Trophoblast cell (in vitro differentiated cells and primary cell): Measurements from ENCODE around the gene MUC15.
A peak's percentile ranks its signal among the peaks of the same experiment; 100 is the strongest.
"Not testable (repeated sequence)": the region's sequence is repeated elsewhere in the genome, so short reads cannot be mapped to it uniquely, and the experiment has no call there.

ENCODE experiments used
- DNase-seq, 2 donors: peaks; one replicate each; pipeline ENCODE4 v3.0.0-alpha.2; 2016
- H2AFZ ChIP-seq: 2 replicates; pipeline ENCODE4 v1.6.1; 2013; ENCODE audit warnings: low read length, moderate library complexity, mild to moderate bottlenecking; ENCODE audit not compliant: insufficient read depth, poor library complexity
- H2AK5ac ChIP-seq: 2 replicates; pipeline ENCODE4 v1.6.1; 2013; ENCODE audit warnings: mild to moderate bottlenecking, low read length
- H2BK120ac ChIP-seq: 2 replicates; pipeline ENCODE4 v1.6.1; 2013; ENCODE audit warnings: low read length, mild to moderate bottlenecking, moderate library complexity; ENCODE audit not compliant: insufficient read depth, poor library complexity
- H2BK12ac ChIP-seq: 2 replicates; pipeline ENCODE4 v1.6.1; 2013; ENCODE audit warnings: mild to moderate bottlenecking, low read length, moderate library complexity
- H2BK5ac ChIP-seq: 2 replicates; pipeline ENCODE4 v1.6.1; 2013; ENCODE audit warnings: low read length, low read depth, moderate library complexity, mild to moderate bottlenecking; ENCODE audit not compliant: poor library complexity
- H3K14ac ChIP-seq: 2 replicates; pipeline ENCODE4 v1.6.1; 2013; ENCODE audit warnings: mild to moderate bottlenecking, low read length
- H3K18ac ChIP-seq: 2 replicates; pipeline ENCODE4 v1.6.1; 2013; ENCODE audit warnings: mild to moderate bottlenecking, low read length
- H3K23ac ChIP-seq: 2 replicates; pipeline ENCODE4 v1.6.1; 2013; ENCODE audit warnings: low read length
- H3K27ac ChIP-seq: 2 replicates; pipeline ENCODE4 v1.5.1; 2013; ENCODE audit warnings: low read depth, mild to moderate bottlenecking, inconsistent platforms, low read length, moderate library complexity
- H3K27me3 ChIP-seq: 2 replicates; pipeline ENCODE4 v1.6.1; 2013; ENCODE audit warnings: inconsistent platforms, mild to moderate bottlenecking, low read length, moderate library complexity; ENCODE audit not compliant: insufficient read depth
- H3K36me3 ChIP-seq, 2 experiments: 1 replicate in 1 of 2; 2 replicates in 1 of 2; pipeline ENCODE4 v1.6.1; 2013; ENCODE audit warnings: low read length in 2 of 2, mild to moderate bottlenecking in 2 of 2, moderate library complexity in 1 of 2; ENCODE audit not compliant: insufficient read depth in 2 of 2, control insufficient read depth in 1 of 2
- H3K4ac ChIP-seq: 2 replicates; pipeline ENCODE4 v1.6.1; 2013; ENCODE audit warnings: low read depth, mild to moderate bottlenecking, low read length, moderate library complexity
- H3K4me1 ChIP-seq, 2 experiments: 1 replicate in 1 of 2; 2 replicates in 1 of 2; pipeline ENCODE4 v1.6.1; 2013; ENCODE audit warnings: low read length in 2 of 2, mild to moderate bottlenecking in 2 of 2, moderate library complexity in 1 of 2; ENCODE audit not compliant: insufficient read depth in 2 of 2, control insufficient read depth in 1 of 2
- H3K4me2 ChIP-seq: 2 replicates; pipeline ENCODE4 v1.6.1; 2013; ENCODE audit warnings: inconsistent platforms, mild to moderate bottlenecking, low read length, moderate library complexity
- H3K4me3 ChIP-seq: 2 replicates; pipeline ENCODE4 v1.5.1; 2013; ENCODE audit warnings: mild to moderate bottlenecking, low read depth, low read length, inconsistent platforms
- H3K79me1 ChIP-seq: one replicate; pipeline ENCODE4 v1.6.1; 2013; ENCODE audit warnings: low read length
- H3K79me2 ChIP-seq: 2 replicates; pipeline ENCODE4 v1.6.1; 2013; ENCODE audit warnings: low read length, mild to moderate bottlenecking; ENCODE audit not compliant: control insufficient read depth, insufficient read depth, poor library complexity
- H3K9ac ChIP-seq: 2 replicates; pipeline ENCODE4 v1.6.1; 2013; ENCODE audit warnings: mild to moderate bottlenecking, low read length
- H3K9me3 ChIP-seq: 2 replicates; pipeline ENCODE4 v1.6.1; 2013; ENCODE audit warnings: low read depth, mild to moderate bottlenecking, control low read depth, inconsistent platforms, low read length; ENCODE audit not compliant: insufficient read depth
- H4K12ac ChIP-seq: 2 replicates; pipeline ENCODE4 v1.6.1; 2013; ENCODE audit warnings: low read depth, mild to moderate bottlenecking, low read length, moderate library complexity
- H4K8ac ChIP-seq: 2 replicates; pipeline ENCODE4 v1.6.1; 2013; ENCODE audit warnings: low read depth, mild to moderate bottlenecking, low read length, moderate library complexity
- H4K91ac ChIP-seq: one replicate; pipeline ENCODE4 v1.6.1; 2013; ENCODE audit warnings: low read depth, mild to moderate bottlenecking, low read length, moderate library complexity
- WGBS: extraction: QIAGEN DNeasy Blood & Tissue Kit; methylation state at CpG from one replicate; pipeline ENCODE4 v1.1.7; 2013; ENCODE audit warnings: missing lambda C conversion rate; ENCODE audit not compliant: insufficient read length, insufficient coverage; ENCODE audit errors: extremely low coverage; 5-methylcytosine and 5-hydroxymethylcytosine counted together

The MUC15 gene

GRCh38 chr11:26599425-26599824 lies 27.4 kb upstream of the MUC15 start:
- H3K9me3 ChIP-seq: no peaks in the 10 kb centered on the region
- H3K79me1 ChIP-seq: no peaks in the 10 kb centered on the region
- no peak overlapping the region for H2AK5ac ChIP-seq
- no peak overlapping the region for H4K91ac ChIP-seq
- no peak overlapping the region for H3K14ac ChIP-seq
- H3K36me3 ChIP-seq: no peaks in the 10 kb centered on the region
- no peak overlapping the region for H4K8ac ChIP-seq
- H3K18ac ChIP-seq: no peak overlapping the region
- H3K23ac ChIP-seq: no peak overlapping the region
- no peak overlapping the region for H3K27ac ChIP-seq
- no peak overlapping the region for H2BK5ac ChIP-seq
- no peaks in the 10 kb centered on the region for H3K4me1 ChIP-seq
- H3K27me3 ChIP-seq: no peaks in the 10 kb centered on the region
- H2BK120ac ChIP-seq: no peak overlapping the region
- H4K12ac ChIP-seq: no peak overlapping the region
- H3K4ac ChIP-seq: no peak overlapping the region
- no peak overlapping the region for H3K9ac ChIP-seq
- no CpG with 5 or more reads among the region's 2 CpGs for WGBS
- no peak overlapping the region for H3K4me2 ChIP-seq
- H2BK12ac ChIP-seq: no peak overlapping the region
- no peak overlapping the region for H3K4me3 ChIP-seq
- H3K79me2 ChIP-seq: no peaks in the 10 kb centered on the region
- no peak overlapping the region for H2AFZ ChIP-seq
- peak; percentile 69 to 92 for DNase-seq

GRCh38 chr11:26597899-26598298 lies 25.8 kb upstream of the MUC15 start:
- no peak overlapping the region for H4K91ac ChIP-seq
- no peak overlapping the region for H3K9ac ChIP-seq
- H2BK12ac ChIP-seq: no peak overlapping the region
- H3K23ac ChIP-seq: no peak overlapping the region
- H3K18ac ChIP-seq: no peak overlapping the region
- no peak overlapping the region for H3K4me2 ChIP-seq
- H2BK5ac ChIP-seq: no peak overlapping the region
- DNase-seq: no peak
- H3K27me3 ChIP-seq: no peaks in the 10 kb centered on the region
- no peaks in the 10 kb centered on the region for H3K36me3 ChIP-seq
- no peak overlapping the region for H2BK120ac ChIP-seq
- no peak overlapping the region for H3K4ac ChIP-seq
- H4K8ac ChIP-seq: no peak overlapping the region
- no peaks in the 10 kb centered on the region for H3K9me3 ChIP-seq
- no peak overlapping the region for H3K4me3 ChIP-seq
- H3K79me1 ChIP-seq: no peaks in the 10 kb centered on the region
- no CpG with 5 or more reads among the region's 2 CpGs for whole genome bisulfite sequencing
- no peak overlapping the region for H4K12ac ChIP-seq
- no peak overlapping the region for H2AK5ac ChIP-seq
- no peaks in the 10 kb centered on the region for H3K79me2 ChIP-seq
- H3K27ac ChIP-seq: no peak overlapping the region
- H3K4me1 ChIP-seq: no peaks in the 10 kb centered on the region
- H3K14ac ChIP-seq: no peak overlapping the region
- no peak overlapping the region for H2AFZ ChIP-seq

- not testable (repeated sequence) for H2BK120ac ChIP-seq, H3K4me3 ChIP-seq, DNase-seq, H3K18ac ChIP-seq, H3K27ac ChIP-seq, H3K9ac ChIP-seq, H2AFZ ChIP-seq, H3K4me1 ChIP-seq, H4K8ac ChIP-seq, H3K79me1 ChIP-seq, H4K91ac ChIP-seq, H2AK5ac ChIP-seq, H3K36me3 ChIP-seq, H3K79me2 ChIP-seq, H3K14ac ChIP-seq, H3K4me2 ChIP-seq, H2BK12ac ChIP-seq, H2BK5ac ChIP-seq, H3K4ac ChIP-seq, H3K9me3 ChIP-seq, H4K12ac ChIP-seq, H3K23ac ChIP-seq, H3K27me3 ChIP-seq
- no CpG with 5 or more reads among the region's 20 CpGs for WGBS
Observed at GRCh38 chr11:26597049-26597689, 25.1 kb upstream of the MUC15 start.

- H3K79me2 ChIP-seq, H3K9me3 ChIP-seq, H2AK5ac ChIP-seq, H4K8ac ChIP-seq, H3K4me1 ChIP-seq, H4K91ac ChIP-seq, H3K4me2 ChIP-seq, H3K79me1 ChIP-seq, H3K18ac ChIP-seq, H3K27me3 ChIP-seq, H2BK120ac ChIP-seq, H2AFZ ChIP-seq, H3K4me3 ChIP-seq, H4K12ac ChIP-seq, DNase-seq, H3K36me3 ChIP-seq, H3K27ac ChIP-seq, H3K14ac ChIP-seq, H3K9ac ChIP-seq, H2BK12ac ChIP-seq, H3K4ac ChIP-seq, H3K23ac ChIP-seq, H2BK5ac ChIP-seq: not testable (repeated sequence)
- WGBS: no CpG with 5 or more reads among the region's 7 CpGs
Observed at GRCh38 chr11:26595207-26595865, 23.3 kb upstream of the MUC15 start.
